Measurements from ENCODE around the gene MAT2A.
"Not testable (repeated sequence)": the region's sequence is repeated elsewhere in the genome, so short reads cannot be mapped to it uniquely, and the experiment has no call there.

Gene MAT2A

GRCh38 chr2:85524336-85524908 is 14.5 kb upstream of the MAT2A start:
- no peak for DNase-seq (ENCODE audit: low read depth in 2 of 2)

- no peak for DNase-seq (ENCODE audit: low read depth in 2 of 2)
These were observed 13.9 kb upstream of the MAT2A start for GRCh38 chr2:85525029-85525428.

- DNase-seq (ENCODE audit: low read depth in 2 of 2): no peak
These were observed 13.4 kb upstream of the MAT2A start for GRCh38 chr2:85525567-85525966.

- DNase-seq (ENCODE audit: low read depth in 2 of 2): no peak
These were observed 11.2 kb upstream of the MAT2A start for GRCh38 chr2:85527787-85528186.

GRCh38 chr2:85528355-85528754 is 10.6 kb upstream of the MAT2A start:
- DNase-seq (ENCODE audit: low read depth in 2 of 2): no peak

GRCh38 chr2:85529809-85530208 is 9.2 kb upstream of the MAT2A start:
- no peak for DNase-seq (ENCODE audit: low read depth in 2 of 2)

GRCh38 chr2:85531589-85531988 is 7.4 kb upstream of the MAT2A start:
- no peak for DNase-seq (ENCODE audit: low read depth in 2 of 2)

- DNase-seq (ENCODE audit: low read depth in 2 of 2): no peak
These were observed 4.9 kb upstream of the MAT2A start for GRCh38 chr2:85534099-85534498.

GRCh38 chr2:85534881-85535280 is 4.1 kb upstream of the MAT2A start:
- DNase-seq (ENCODE audit: low read depth in 2 of 2): no peak

GRCh38 chr2:85536479-85536878 is 2.5 kb upstream of the MAT2A start:
- DNase-seq (ENCODE audit: low read depth in 2 of 2): no peak

- DNase-seq (ENCODE audit: low read depth in 2 of 2): no peak
These were observed 1.1 kb upstream of the MAT2A start for GRCh38 chr2:85537600-85538506.

- peak; percentile 60 to 64 for DNase-seq (ENCODE audit: low read depth in 2 of 2)
These were observed 579 bp downstream of the MAT2A start for GRCh38 chr2:85539361-85540132.

- DNase-seq (ENCODE audit: low read depth in 2 of 2): no peak
These were observed 1.2 kb downstream of the MAT2A start for GRCh38 chr2:85540133-85540648.

GRCh38 chr2:85541262-85541661 is 2.3 kb downstream of the MAT2A start:
- DNase-seq (ENCODE audit: low read depth in 2 of 2): no peak

GRCh38 chr2:85541753-85542457 is 2.9 kb downstream of the MAT2A start:
- DNase-seq (ENCODE audit: low read depth in 2 of 2): no peak

GRCh38 chr2:85542777-85543176 is 3.8 kb downstream of the MAT2A start:
- no peak for DNase-seq (ENCODE audit: low read depth in 2 of 2)

- not testable (repeated sequence) for DNase-seq (ENCODE audit: low read depth in 2 of 2)
These were observed 5.3 kb downstream of the MAT2A start for GRCh38 chr2:85544254-85544691.

- not testable (repeated sequence) for DNase-seq (ENCODE audit: low read depth in 2 of 2)
These were observed 6.2 kb downstream of the MAT2A start for GRCh38 chr2:85544915-85545779.

GRCh38 chr2:85545780-85546240 is 6.8 kb downstream of the MAT2A start:
- no peak for DNase-seq (ENCODE audit: low read depth in 2 of 2)

GRCh38 chr2:85547089-85547858 is 8.3 kb downstream of the MAT2A start:
- no peak for DNase-seq (ENCODE audit: low read depth in 2 of 2)

Data from stimulated activated CD8-positive, alpha-beta memory T cell treated with anti-CD3 and anti-CD28 coated beads, Interleukin-2, amount 100 ng/mL, for 48 hours (primary cell).